ENCODE measurements around the gene GABRG3.

DNA sequence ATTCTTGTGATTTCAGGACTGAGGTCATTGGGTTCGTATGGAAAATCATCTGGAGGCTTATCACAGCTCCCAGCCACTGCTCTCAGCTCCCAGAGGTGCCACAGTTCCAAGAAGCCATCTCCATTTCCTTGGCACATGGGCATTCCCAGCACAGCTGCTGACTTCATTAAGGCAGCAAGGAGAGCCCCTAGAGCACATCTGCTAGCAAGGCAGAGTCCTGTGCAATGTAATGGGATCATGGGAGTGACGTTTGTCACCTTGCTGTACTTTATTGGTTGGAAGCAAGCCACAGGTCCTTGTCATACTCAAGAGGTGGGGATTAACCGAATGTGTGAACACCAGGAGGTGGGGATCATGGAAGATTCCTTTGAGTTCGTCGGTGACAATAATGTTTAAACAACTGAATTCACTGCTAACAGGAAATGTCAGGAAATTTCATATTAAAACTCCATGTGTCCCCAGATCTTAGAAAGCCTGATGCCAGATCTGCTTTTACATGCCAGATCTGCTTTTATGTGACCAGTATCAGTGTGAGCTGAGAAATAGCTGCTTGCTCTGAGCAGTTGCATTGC is 148.8 kb downstream of the GABRG3 start:
- TF ChIP-seq, protein P1, sequence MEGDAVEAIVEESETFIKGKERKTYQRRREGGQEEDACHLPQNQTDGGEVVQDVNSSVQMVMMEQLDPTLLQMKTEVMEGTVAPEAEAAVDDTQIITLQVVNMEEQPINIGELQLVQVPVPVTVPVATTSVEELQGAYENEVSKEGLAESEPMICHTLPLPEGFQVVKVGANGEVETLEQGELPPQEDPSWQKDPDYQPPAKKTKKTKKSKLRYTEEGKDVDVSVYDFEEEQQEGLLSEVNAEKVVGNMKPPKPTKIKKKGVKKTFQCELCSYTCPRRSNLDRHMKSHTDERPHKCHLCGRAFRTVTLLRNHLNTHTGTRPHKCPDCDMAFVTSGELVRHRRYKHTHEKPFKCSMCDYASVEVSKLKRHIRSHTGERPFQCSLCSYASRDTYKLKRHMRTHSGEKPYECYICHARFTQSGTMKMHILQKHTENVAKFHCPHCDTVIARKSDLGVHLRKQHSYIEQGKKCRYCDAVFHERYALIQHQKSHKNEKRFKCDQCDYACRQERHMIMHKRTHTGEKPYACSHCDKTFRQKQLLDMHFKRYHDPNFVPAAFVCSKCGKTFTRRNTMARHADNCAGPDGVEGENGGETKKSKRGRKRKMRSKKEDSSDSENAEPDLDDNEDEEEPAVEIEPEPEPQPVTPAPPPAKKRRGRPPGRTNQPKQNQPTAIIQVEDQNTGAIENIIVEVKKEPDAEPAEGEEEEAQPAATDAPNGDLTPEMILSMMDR (IDR thresholded peaks at IDR 0.05; ENCODE audit: insufficient read depth, low read length, poor library complexity, severe bottlenecking), result no peak
- no peak for TF ChIP-seq EZH2phosphoT487 (conservative IDR thresholded peaks at IDR 0.05; ENCODE audit: low read length)
